HTR-8/SVneo (cell line): ENCODE measurements around the gene CRLF1.
A peak's percentile ranks its signal among the peaks of the same experiment; 100 is the strongest.

Source experiments
- DNase-seq: peaks from one replicate; pipeline ENCODE4 v3.0.0; 2011; ENCODE audit warnings: low spot score, mixed read lengths; ENCODE audit not compliant: insufficient read length
- FAIRE-seq: peaks from 2 replicates; lab custom pipeline; 2011; peaks lifted over from hg19 to GRCh38; lab: Jason Lieb, UNC

CRLF1 gene

DNA sequence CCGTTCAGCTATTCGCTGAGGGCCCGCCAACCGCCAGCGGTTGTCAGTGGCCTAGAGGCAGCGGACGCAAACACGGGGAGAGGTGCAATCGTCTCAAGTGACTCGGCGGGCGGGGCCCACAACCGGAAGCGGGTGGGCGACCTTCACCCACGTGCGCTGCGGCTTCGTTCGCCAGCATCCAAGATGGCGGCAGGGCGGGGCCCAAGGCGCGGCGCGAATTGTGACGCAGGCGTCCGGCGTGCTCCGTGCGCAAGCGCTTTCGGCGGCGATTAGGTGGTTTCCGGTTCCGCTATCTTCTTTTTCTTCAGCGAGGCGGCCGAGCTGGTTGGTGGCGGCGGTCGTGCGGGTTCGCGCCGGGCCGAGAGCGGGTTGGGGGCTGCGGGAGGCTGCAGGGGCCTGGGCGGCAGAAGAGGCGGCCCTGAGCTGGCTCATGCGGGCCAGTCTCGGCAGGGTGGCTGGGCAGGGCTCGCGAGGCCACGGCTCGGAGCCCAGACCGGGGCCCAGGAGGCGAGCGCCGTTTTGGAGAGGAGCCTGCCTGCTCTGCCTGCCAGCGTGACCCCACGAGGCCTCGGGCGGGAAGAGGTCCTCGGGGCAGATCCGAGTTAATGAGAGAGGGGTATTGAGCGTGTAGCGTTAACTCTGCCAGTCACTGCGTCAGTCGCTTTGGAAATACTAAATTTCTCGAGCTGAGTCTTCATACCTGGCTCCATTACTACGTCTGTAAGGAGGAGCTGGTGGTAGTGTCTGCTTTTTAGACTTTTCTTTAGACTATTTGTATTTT lies 34.8 kb downstream of the CRLF1 start, which contains the start of gene UBA52:
Gene UBA52, plus strand, starts transcription at position 294 of the 781 bp plus-strand sequence. CDS start 1,444 bp downstream, outside the sequence.
- FAIRE-seq (peak; percentile 97), DNase-seq (peak; percentile 94)

DNA sequence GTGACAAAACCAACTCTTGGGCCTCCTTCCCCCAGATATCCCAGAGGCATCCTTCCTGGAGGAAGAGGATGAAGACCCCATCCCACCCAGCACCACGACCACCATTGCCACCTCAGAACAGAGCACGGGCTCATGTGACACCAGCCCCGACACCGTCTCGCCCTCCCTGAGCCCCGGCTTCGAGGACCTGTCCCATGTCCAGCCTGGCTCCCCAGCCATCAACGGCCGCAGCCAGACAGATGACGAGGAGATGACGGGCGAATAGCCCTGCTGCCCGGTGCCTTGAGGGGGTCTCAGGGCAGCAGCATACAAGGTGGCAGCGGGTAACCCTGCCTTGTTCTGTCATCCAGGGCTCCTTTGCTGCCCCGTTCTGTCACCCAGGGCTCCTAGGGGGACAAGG lies 38.2 kb downstream of the CRLF1 start:
- FAIRE-seq (no peak), DNase-seq (no peak)

DNA sequence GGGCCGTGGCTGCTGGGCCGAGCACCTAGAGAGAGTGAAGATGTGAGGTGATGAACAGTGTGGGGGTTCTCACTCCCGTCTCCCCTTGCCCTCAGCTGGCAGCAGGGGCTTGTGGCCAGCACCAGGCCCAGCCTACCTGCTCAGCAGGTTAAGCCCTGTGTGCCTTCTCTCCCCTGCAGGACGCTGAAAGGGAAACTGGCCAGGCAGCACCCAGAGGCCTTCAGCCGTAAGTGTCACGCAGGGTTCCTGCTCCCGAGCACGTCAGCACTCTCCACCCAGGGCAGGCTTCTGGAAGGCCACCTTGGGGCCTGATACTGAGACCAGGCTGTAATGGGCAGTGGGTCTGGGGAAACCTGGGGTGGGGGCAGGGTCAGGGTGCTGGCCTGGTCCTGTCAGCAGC lies 39.6 kb downstream of the CRLF1 start:
- FAIRE-seq (no peak), DNase-seq (no peak)

DNA sequence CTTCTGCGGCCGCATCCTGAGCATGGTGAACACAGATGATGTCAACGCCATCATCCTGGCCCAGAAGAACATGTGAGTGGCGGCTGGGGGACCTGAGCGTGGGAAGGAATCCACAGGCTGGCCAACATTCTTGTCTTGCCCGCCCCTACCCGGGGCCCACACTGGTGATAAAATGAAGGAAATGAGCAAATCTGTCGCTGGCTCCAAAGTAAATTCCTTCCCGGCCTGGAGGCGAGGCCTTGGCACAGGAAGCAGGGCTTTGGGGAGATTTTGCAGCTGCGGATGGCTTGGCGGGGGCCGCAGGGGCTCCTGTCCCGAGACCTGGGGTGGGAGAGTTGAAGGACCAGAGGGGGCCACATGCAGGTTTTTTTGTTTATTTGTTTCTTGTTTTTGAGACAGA lies 44.5 kb downstream of the CRLF1 start:
- DNase-seq = no peak
- no peak for FAIRE-seq

DNA sequence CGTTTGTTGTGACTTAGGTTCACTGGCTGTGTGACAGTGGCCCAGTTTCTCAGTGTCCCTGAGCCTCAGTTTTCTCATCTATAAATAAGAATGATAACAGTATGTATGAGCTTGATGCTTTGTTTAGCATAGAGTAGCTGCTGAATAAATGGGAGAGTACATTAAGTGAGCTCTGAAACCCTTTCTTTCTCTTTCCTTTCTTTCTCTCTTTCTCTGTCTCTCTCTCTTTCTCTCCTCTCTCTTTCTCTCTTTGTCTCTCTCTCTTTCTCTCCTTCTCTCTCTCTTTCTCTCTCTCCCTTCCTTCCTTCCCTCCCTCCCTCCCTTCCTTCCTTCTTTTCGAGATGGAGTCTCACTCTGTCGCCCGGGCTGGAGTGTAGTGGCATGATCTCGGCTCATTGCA lies 46.9 kb downstream of the CRLF1 start:
- no peak for FAIRE-seq

DNA sequence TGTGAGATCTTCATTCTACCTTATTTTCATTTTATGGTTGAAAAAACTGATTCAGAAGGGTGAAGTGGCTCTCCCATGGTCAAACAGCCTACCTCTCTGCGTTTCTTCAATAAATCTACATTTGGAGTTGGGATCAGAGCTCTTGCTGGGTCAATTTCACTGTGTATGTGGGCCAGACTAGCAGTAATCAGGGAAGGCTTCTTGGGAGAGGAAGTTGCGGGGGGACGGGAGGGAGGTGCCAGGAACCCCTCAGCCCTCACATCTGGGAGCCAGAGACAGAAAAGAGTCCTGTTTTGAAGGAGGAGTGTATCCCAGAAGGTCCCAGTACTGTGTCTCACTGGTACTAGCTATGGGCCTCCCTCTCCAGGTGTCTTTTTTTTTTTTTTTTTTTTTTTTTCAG lies 48.0 kb downstream of the CRLF1 start:
- FAIRE-seq (no peak), DNase-seq (no peak)

More for the DNA sequence above, 46.9 kb downstream of the CRLF1 start:
- no peak for DNase-seq

DNA sequence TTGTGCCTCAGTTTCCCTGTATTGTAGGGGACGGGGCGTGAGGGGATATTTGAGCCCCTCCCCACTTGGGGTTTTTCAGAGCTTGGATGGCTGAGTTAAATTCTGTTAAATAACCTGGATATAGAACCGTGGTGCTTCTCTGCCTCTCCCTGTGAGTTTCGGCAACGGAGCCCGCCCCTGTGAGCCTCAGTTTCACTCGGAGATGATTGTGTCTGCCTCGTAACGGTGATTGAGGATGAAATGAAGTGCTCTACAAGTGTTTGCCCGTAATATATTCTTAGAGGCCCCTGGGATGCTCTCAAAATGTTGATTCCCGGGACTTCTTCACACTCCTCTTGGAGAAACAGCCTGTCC lies 48.4 kb downstream of the CRLF1 start:
- no peak for DNase-seq
- FAIRE-seq = no peak

DNA sequence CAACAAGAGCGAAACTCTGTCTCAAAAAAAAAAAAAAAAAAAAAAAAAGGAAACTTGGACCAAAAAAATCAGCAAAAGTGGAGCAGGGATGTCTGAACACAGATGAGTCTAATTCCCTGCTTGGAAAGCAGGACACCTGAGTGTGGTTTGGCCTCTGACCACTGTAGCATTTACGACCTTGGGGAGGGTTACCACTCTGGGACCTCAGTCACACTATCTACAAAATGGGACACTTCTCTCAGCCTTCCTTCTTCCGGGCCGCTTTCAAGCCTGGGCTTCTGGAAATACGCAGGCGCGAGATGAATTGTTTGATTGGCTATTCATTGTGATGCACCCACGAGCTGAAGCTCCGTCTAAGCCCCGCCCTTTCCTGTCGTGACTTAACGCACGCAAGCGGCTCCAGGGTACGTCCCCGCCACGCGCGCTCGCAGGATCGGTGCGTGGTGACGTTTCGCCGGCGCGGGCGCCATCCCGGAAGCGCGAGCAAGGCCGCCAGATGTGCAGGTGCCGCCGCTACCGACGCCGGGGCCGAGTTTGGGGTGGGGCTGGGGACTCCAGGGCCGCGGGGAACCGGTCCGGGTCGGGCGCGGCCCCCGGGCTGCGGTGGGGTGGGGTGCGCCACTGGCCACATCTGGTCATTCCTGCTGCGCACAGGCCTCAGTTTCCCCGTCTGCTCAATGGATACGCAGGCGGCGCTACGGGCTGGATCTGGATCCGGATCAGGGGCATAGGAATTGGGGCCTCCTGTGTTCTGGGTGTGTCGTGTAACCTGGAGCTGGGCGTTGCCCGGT lies 49.0 kb downstream of the CRLF1 start, which contains the start of gene KXD1:
Gene KXD1, plus strand, starts transcription at position 460 of the 791 bp plus-strand sequence. CDS start 4,187 bp downstream, outside the sequence.
- peak; percentile 99 for DNase-seq
- peak; percentile 97 for FAIRE-seq

DNA sequence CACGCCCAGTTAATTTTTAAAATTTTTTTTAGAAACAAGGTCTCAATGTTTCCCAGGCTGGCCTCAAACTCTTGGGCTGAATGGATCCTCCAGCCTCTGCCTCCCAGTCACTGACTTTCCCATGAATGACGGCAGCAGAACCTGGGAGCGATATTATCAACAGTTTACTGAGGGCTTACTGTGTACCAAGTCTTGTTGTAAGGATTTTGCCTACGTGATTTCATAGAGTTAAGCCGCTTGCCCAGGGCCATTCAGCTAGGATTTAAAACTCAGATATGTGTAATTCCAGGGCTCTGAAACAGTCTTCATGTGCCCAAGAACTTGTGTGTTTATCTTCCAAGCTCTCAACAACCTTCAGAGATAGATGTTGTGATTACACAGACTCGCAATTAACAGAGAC lies 55.0 kb downstream of the CRLF1 start:
- FAIRE-seq (no peak), DNase-seq (no peak)

DNA sequence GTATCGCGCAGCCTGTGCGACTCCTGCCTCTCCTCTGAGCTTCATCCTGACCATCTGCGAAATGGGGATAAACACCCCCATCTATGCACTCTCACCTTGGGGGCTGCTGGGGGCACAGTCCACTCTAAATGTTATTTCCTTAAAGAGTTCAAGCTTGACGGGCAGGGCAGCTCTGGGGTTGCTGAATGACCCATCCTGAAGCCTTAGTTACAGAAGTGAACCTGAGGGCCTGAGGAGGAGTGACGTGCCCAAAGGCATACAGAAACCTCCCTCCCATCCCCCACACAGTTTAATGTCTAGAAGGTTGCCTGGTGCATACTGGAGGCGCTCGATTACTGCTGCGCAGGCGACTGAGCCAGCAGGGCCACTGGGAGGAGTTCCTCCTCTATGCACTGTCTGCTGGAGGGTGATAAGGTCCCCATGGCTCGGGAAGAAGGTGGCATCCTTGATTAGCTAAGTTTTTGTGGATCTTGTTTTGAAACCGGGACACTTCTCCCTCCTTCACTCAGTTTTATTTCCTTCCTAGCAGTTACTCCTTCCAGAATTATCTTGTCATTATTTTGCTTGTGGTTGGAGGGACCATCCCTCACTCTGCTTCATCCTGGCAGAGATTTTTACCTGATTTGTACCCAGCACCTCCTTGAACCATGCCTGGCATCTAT lies 62.7 kb downstream of the CRLF1 start:
- FAIRE-seq (no peak), DNase-seq (no peak)
